HepG2 (cell line): ENCODE measurements around the gene RHBDL1. TPM values are rescaled to one million over a fixed set of nuclear protein-coding genes. Genes with fewer than 3 reads are reported as not detected.

ENCODE experiments used
- ELF3 ChIP-seq: IDR thresholded peaks from 2 replicates; pipeline ENCODE4 v1.6.1; 2016; ENCODE audit warnings: missing genetic modification reagents, missing compliant biosample characterization
- FOSL2 ChIP-seq: sonication (generic); formaldehyde crosslinking; IDR thresholded peaks from 2 replicates; pipeline ENCODE4 v1.4.0; 2020; ENCODE audit warnings: missing genetic modification reagents
- HBP1 ChIP-seq: IDR thresholded peaks from 2 replicates; pipeline ENCODE4 v1.6.1; 2016; ENCODE audit warnings: low read depth, control low read depth
- HCFC1 ChIP-seq: fragments of 150-350 bp; IDR thresholded peaks from 2 replicates; pipeline ENCODE4 v1.6.1; 2014; ENCODE audit warnings: low read depth, low read length
- HDAC6 ChIP-seq: fragments of 200-600 bp; sonication (generic); IDR thresholded peaks from 2 replicates; pipeline ENCODE4 v1.7.0; 2017; ENCODE audit warnings: mild to moderate bottlenecking, antibody characterized with exemption, low read length, low read depth
- HNRNPUL1 ChIP-seq: fragments of 200-400 bp; formaldehyde crosslinking; IDR thresholded peaks from 2 replicates; pipeline ENCODE4 v1.6.1; 2017; ENCODE audit warnings: low read depth, mild to moderate bottlenecking, low read length, moderate library complexity
- JDP2 ChIP-seq: sonication (generic); formaldehyde crosslinking; IDR thresholded peaks from 2 replicates; pipeline ENCODE4 v1.8.1; 2022; ENCODE audit warnings: missing genetic modification reagents, borderline replicate concordance
- MYNN ChIP-seq: sonication (generic); formaldehyde crosslinking; IDR thresholded peaks from 2 replicates; pipeline ENCODE4 v1.4.0; 2020; ENCODE audit warnings: mild to moderate bottlenecking, low read depth, missing genetic modification reagents
- NPAS2 ChIP-seq: sonication (generic); formaldehyde crosslinking; IDR thresholded peaks from 2 replicates; pipeline ENCODE4 v1.8.0; 2022; ENCODE audit warnings: mild to moderate bottlenecking, missing genetic modification reagents, borderline replicate concordance
- NR2F1 ChIP-seq, 2 experiments: fragments of 450-650 bp in 1 of 2; formaldehyde crosslinking in 1 of 2; IDR thresholded peaks; 2 replicates each; pipeline versions ENCODE4 v1.5.0 to v1.6.1; 2016 to 2020; ENCODE audit warnings: mild to moderate bottlenecking in 1 of 2, missing compliant biosample characterization in 1 of 2, missing genetic modification reagents in 1 of 2, moderate library complexity in 1 of 2
- SIX4 ChIP-seq: sonication (generic); formaldehyde crosslinking; IDR thresholded peaks from 2 replicates; pipeline ENCODE4 v1.4.0; 2020; ENCODE audit warnings: missing genetic modification reagents
- SMARCC2 ChIP-seq: fragments of 450-650 bp; IDR thresholded peaks from 2 replicates; pipeline ENCODE4 v1.6.1; 2017; ENCODE audit warnings: antibody characterized with exemption, mild to moderate bottlenecking
- SMC3 ChIP-seq: IDR thresholded peaks from 2 replicates; pipeline ENCODE4 v1.6.1; 2011; ENCODE audit warnings: low read length, improper control_type of control experiment
- TCF7 ChIP-seq: sonication (generic); IDR thresholded peaks from 2 replicates; pipeline ENCODE4 v1.6.1; 2016; ENCODE audit warnings: antibody characterized with exemption, low read depth
- TRIM24 ChIP-seq: sonication (generic); formaldehyde crosslinking; IDR thresholded peaks from 2 replicates; pipeline ENCODE4 v1.8.0; 2022; ENCODE audit warnings: mild to moderate bottlenecking, missing genetic modification reagents
- XBP1 ChIP-seq: sonication (generic); formaldehyde crosslinking; IDR thresholded peaks from 2 replicates; pipeline ENCODE4 v1.5.0; 2020; ENCODE audit warnings: missing genetic modification reagents
- ZBTB26 ChIP-seq: IDR thresholded peaks from 2 replicates; pipeline ENCODE4 v1.6.1; 2016; ENCODE audit warnings: missing compliant biosample characterization, missing genetic modification reagents, borderline replicate concordance
- ZFP36L1 ChIP-seq: sonication (generic); formaldehyde crosslinking; IDR thresholded peaks from 2 replicates; pipeline ENCODE4 v1.8.0; 2022; ENCODE audit warnings: mild to moderate bottlenecking, missing genetic modification reagents, moderate library complexity
- ZMAT5 ChIP-seq: sonication (generic); formaldehyde crosslinking; IDR thresholded peaks from 2 replicates; pipeline ENCODE4 v1.5.0; 2020; ENCODE audit warnings: mild to moderate bottlenecking, low read depth, missing genetic modification reagents, borderline replicate concordance
- ZMYM3 ChIP-seq: sonication (generic); formaldehyde crosslinking; IDR thresholded peaks from 2 replicates; pipeline ENCODE4 v1.5.1; 2020; ENCODE audit warnings: mild to moderate bottlenecking, missing genetic modification reagents
- ZNF17 ChIP-seq: sonication (generic); formaldehyde crosslinking; IDR thresholded peaks from 2 replicates; pipeline ENCODE4 v1.5.0; 2020; ENCODE audit warnings: mild to moderate bottlenecking, missing genetic modification reagents
- ZNF367 ChIP-seq: sonication (generic); formaldehyde crosslinking; IDR thresholded peaks from 2 replicates; pipeline ENCODE4 v1.4.0; 2020; ENCODE audit warnings: missing genetic modification reagents, borderline replicate concordance
- ZSCAN22 ChIP-seq: sonication (generic); formaldehyde crosslinking; IDR thresholded peaks from 2 replicates; pipeline ENCODE4 v1.4.0; 2020; ENCODE audit warnings: mild to moderate bottlenecking, missing genetic modification reagents
- ZSCAN5A ChIP-seq: sonication (generic); formaldehyde crosslinking; IDR thresholded peaks from 2 replicates; pipeline ENCODE4 v1.8.0; 2022; ENCODE audit warnings: mild to moderate bottlenecking, missing genetic modification reagents, borderline replicate concordance
- polyA plus RNA-seq, 8 experiments: library from polyadenylated mRNA; depleted of rRNA in 3 of 8; stranded (reverse) in 7 of 8; unstranded in 1 of 8; fragments of >200 nt; fragmentation: Illumina TruSeq in 4 of 8; extraction: Trizol in 4 of 8; gene quantifications; 2 replicates each; pipeline versions ENCODE4 v1.2.1 to v1.2.3, GENCODE V29; 2011 to 2016; ENCODE audit warnings: low read depth in 4 of 8, missing spikeins in 1 of 8, mixed read lengths in 1 of 8; ENCODE audit not compliant: insufficient read depth in 1 of 8
- total RNA-seq, 5 experiments: library from RNA; depleted of rRNA; stranded (reverse); fragments of >200 nt; fragmentation: Illumina TruSeq; extraction: Trizol; gene quantifications; 2 replicates each; pipeline ENCODE4 v1.2.3, GENCODE V29; 2016; ENCODE audit warnings: low read depth in 1 of 5
- TF ChIP-seq, protein P1 (sequence below): IDR thresholded peaks from 2 replicates; pipeline ENCODE4 v1.6.1; 2016; ENCODE audit warnings: missing biosample characterization, missing genetic modification reagents, low read depth

The RHBDL1 gene
- total and polyA plus RNA-seq, 2 of the 13 experiments (the other 11 are each of a cell fraction or from before 2014, with no cell fraction given) = 1.8 to 3.8 TPM

- TF ChIP-seq SMARCC2 (no peak), HBP1 (CRISPR knock-in tag) (peak; percentile 82; the same call in 1 of the 2 replicates), NR2F1 (CRISPR knock-in tag; IDR thresholded peaks at IDR 0.05) (no peak), ZSCAN22 (CRISPR knock-in tag) (no peak), ZMYM3 (CRISPR knock-in tag) (no peak), ZNF367 (peak; percentile 89; the same call in 1 of the 2 replicates), JDP2 (no peak; the same call in 1 of the 2 replicates), NPAS2 (CRISPR knock-in tag) (no peak), HDAC6 (no peak), SIX4 (CRISPR knock-in tag) (no peak; the same call in 1 of the 2 replicates), ZSCAN5A (no peak), SMC3 (no peak), ELF3 (CRISPR knock-in tag) (peak; percentile 69), TCF7 (no peak), ZNF17 (CRISPR knock-in tag) (no peak), TRIM24 (CRISPR knock-in tag) (no peak), HNRNPUL1 (no peak), HCFC1 (no peak), FOSL2 (CRISPR knock-in tag) (no peak), MYNN (CRISPR knock-in tag) (no peak), ZMAT5 (CRISPR knock-in tag) (no peak), XBP1 (CRISPR knock-in tag) (no peak), ZBTB26 (no peak), ZFP36L1 (no peak)
- TF ChIP-seq, protein P1, sequence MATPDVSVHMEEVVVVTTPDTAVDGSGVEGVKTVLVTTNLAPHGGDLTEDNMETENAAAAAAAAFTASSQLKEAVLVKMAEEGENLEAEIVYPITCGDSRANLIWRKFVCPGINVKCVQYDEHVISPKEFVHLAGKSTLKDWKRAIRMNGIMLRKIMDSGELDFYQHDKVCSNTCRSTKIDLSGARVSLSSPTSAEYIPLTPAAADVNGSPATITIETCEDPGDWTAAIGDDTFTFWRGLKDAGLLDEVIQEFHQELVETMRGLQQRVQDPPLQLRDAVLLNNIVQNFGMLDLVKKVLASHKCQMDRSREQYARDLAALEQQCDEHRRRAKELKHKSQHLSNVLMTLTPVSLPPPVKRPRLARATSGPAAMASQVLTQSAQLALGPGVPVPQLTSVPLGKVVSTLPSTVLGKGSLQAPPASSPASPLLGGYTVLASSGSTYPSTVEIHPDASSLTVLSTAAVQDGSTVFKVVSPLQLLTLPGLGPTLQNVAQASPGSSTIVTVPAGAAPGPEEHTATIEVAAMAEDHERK (CRISPR knock-in tag) = no peak
These were observed 25.5 kb downstream of the RHBDL1 start (continued) for GRCh38 chr16:700684-701584.
